ENCODE measurements around the gene NTM.
A peak's percentile ranks its signal among the peaks of the same experiment; 100 is the strongest.

Gene NTM

DNA sequence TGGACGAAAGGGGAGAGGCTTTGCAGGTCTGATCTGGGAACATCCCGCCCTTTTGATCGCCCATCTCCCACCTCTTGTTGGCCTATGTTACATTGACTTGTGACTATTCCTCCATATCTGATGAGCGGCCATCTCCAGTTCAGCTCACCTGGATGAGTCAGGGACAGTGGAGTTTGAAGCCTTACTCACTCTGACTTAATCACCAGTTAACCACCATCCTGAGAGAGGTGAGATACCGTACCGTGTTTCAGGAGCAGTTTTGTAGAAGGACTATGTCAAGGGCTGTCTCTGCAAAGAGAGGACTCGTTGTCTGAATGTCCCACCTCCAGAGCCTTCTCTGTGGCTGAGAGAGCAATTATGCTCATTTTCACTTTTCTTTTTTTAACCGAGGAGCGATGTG, 771.7 kb downstream of the NTM start:
- TF ChIP-seq, protein P1, sequence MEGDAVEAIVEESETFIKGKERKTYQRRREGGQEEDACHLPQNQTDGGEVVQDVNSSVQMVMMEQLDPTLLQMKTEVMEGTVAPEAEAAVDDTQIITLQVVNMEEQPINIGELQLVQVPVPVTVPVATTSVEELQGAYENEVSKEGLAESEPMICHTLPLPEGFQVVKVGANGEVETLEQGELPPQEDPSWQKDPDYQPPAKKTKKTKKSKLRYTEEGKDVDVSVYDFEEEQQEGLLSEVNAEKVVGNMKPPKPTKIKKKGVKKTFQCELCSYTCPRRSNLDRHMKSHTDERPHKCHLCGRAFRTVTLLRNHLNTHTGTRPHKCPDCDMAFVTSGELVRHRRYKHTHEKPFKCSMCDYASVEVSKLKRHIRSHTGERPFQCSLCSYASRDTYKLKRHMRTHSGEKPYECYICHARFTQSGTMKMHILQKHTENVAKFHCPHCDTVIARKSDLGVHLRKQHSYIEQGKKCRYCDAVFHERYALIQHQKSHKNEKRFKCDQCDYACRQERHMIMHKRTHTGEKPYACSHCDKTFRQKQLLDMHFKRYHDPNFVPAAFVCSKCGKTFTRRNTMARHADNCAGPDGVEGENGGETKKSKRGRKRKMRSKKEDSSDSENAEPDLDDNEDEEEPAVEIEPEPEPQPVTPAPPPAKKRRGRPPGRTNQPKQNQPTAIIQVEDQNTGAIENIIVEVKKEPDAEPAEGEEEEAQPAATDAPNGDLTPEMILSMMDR (conservative IDR thresholded peaks at IDR 0.05): no peak
- no peak overlapping the region for H3K27ac ChIP-seq

DNA sequence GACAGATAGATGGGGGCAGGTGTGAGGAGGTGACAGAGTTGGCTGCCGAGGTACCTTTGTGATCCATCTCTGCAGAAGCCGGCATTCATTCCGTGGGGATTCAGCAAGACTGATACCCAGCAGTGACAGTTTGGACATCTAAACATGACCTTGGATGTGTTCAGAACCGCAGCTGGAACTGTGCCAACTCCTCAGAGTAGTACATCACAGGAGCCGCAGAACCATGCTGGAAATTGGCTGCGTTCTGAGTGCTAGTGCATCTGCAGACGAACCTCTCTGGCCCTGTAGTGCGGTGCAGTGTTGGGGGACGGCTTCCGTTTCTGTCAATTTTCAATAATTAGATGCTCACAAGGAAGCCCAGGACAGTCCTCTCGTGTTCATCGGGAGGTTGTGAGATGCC, 772.1 kb downstream of the NTM start:
- H3K27ac ChIP-seq: no peak overlapping the region
- TF ChIP-seq, protein P1 (conservative IDR thresholded peaks at IDR 0.05): no peak

DNA sequence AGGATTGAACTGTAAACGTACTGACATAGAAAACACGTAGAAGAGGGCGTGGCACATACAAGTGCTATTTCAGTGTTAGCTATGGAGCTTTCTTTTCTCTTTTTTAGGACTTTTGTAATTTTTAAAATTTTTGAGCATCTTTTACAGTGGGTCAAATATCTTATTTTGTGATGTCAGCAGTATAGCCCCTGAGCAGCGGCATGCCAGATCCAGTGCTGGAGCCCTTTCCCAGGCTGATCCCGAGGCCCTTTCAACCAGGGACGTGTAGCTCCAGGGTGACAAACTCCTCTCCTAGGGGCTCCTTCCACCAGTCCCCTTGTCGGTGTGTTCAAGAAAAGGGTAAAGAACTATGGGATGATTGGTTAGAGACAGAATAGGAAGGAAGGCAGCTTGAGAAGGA, 777.0 kb downstream of the NTM start:
- TF ChIP-seq, protein P1 (conservative IDR thresholded peaks at IDR 0.05): no peak
- no peak overlapping the region for H3K27ac ChIP-seq

DNA sequence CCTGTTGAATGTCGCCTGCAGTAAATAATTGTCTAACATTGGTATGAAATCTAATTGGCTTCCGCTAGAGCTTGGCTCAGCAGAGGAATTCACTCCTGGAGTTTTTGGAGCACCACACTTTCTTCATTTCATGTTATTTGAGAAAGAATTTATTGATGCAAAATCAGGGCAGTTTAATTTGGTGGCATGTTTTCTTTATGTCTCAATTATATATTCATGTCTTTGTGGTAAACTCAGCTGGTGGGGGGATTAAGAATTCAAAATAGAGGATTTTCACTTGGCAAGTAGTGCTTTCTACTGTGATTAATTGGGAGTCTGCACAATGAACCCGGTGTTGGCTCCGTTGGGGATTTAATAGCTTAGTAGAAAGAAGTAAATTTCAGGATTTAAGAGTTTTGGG, 784.4 kb downstream of the NTM start:
- TF ChIP-seq, protein P1 (conservative IDR thresholded peaks at IDR 0.05): no peak
- H3K27ac ChIP-seq: no peak overlapping the region

DNA sequence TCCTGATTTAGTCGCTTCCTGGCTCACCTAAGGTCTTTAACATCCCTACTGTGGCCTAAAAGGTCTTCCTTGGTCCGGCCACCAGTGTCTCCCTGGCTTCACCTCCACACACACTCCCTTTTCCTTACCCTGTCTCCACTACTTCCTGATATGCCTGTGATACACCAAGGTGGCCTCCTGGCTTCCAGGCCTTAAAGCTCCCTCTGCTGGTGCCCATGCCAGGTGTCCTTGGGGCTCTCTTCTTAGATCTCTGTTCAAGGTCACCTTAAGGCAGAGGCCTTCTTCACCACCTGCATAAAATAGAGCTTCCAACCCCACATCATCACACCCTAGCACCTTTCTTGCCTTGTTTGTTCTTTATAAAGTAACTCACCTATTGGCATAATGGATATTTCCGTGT, 787.7 kb downstream of the NTM start:
- TF ChIP-seq, protein P1 (conservative IDR thresholded peaks at IDR 0.05): peak; percentile 84
- H3K27ac ChIP-seq: no peak overlapping the region

DNA sequence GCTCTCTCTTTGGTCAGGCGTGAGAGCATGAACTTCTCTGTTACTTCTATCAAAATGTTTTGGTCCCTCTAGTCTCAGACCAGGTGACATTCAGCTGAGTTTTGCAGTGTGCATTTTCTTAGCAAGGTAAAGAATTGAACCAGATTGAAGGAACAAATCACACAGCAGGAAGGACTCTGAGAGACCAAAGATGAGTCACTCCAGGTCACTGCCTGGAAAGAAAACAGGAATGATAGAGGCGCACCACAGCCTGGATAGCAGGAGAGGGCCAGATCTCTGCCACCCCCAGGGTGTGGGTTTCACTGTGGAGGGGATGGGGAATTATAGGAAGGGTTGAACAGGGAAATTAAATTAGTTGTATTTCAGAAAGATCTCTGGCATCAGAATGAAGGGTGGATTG, 788.3 kb downstream of the NTM start:
- TF ChIP-seq, protein P1 (conservative IDR thresholded peaks at IDR 0.05): no peak
- H3K27ac ChIP-seq: no peak overlapping the region

DNA sequence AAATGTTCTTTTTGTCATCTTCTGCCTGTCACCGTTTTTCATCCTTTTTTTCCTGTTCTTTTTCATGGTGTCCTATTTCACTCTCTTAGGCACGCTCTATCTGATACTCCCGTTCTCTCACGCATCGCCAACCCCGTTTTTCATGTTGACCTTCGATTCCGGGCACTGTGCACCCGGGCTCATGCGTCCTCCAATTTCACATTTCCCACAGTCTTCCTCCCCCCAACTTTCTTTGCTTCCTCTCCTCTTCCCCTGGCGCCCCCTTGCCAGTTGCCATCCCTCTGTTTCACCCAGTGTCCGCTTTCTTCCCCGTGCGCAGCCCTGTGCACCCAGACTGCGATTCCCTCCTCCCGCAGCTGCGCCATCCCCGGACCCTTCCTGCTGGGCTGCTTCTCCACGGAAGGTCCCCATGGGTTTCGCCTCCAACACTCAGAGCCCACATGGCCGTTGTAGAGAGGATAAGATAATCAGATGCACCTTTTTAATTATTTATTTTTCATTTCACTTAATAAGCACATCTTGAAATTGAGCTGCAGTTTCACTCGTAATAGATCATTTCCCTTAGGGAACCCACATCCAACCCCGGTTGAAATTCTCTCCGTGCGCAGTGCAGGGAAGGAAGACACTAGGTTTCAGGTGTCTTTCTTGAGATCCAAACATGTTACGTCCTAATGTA, 791.1 kb downstream of the NTM start:
- no peak overlapping the region for H3K27ac ChIP-seq
- TF ChIP-seq, protein P1 (conservative IDR thresholded peaks at IDR 0.05): no peak

All from VCaP (cell line).